ENCODE results near the gene YAE1. TPM values are rescaled to one million over a fixed set of nuclear protein-coding genes. Genes with fewer than 3 reads are reported as not detected.
"Not testable (repeated sequence)": the region's sequence is repeated elsewhere in the genome, so short reads cannot be mapped to it uniquely, and the experiment has no call there.

The YAE1 gene, protein sequence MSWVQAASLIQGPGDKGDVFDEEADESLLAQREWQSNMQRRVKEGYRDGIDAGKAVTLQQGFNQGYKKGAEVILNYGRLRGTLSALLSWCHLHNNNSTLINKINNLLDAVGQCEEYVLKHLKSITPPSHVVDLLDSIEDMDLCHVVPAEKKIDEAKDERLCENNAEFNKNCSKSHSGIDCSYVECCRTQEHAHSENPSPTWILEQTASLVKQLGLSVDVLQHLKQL
- total RNA-seq: 10.1 and 13.0 TPM in 2 replicates

DNA sequence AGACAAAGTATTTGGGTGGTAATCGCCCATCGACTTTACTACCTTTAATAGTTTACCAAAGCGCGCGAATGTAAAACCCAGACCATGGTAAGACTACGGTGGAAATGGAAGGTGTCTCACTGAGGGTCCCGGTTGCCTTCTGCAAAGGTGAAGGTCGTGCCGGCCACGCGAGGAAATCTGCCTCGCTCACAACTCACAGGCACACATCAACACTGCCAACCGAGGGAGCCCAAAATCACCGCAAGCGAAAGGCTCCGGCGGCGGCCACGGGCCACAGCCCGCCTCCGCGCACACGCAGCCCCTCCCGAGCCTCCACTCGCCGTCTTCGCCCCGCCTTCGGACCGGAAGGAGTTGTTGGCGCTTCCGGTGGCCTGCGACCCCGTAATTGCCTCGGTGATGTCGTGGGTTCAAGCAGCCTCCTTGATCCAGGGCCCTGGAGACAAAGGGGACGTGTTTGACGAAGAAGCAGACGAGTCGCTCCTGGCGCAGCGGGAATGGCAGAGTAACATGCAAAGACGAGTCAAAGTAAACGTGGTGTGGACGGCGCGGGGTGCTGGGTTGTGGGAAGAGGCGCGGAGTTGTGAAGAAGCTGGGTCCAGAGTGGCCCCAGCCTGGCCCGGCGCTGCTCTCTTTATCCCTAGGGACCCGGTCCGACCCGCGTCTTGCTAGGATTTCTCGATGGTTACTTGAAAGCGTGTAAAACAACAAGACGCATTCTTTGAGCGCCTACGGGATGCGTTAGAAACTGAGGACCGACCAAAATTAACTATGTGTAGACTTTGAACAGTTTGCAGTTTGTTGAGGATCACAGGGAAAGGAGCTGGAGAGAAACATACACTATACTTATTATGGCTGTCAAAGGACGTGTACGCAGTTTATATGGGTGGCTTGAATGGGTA, at the start of gene YAE1:
Gene YAE1, plus strand, starts transcription at position 382 of the 899 bp plus-strand sequence. Its CDS starts 15 bp downstream, at position 397.
- no peak for DNase-seq (ENCODE audit: extremely low read depth, low read depth, low spot score)

DNA sequence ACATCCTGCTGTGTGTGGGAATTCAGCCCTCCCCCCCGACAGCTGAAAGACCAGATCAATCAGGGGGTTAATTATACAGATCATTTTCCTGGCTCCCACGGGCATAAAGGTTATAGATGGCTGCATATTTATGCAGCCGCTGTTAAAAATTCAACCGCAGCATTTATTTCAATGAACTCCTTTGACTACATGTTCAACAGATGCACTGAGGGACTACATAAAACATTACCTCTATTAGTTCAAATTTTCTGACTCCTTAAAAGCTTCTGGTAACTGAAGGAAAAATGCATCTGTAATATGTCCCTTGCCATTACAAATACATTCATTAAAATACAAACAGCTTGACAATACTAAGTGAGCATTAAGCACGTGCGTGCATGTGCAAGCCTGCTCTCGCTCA, 49.7 kb upstream of the YAE1 start:
- no peak for DNase-seq (ENCODE audit: extremely low read depth, low read depth, low spot score)

DNA sequence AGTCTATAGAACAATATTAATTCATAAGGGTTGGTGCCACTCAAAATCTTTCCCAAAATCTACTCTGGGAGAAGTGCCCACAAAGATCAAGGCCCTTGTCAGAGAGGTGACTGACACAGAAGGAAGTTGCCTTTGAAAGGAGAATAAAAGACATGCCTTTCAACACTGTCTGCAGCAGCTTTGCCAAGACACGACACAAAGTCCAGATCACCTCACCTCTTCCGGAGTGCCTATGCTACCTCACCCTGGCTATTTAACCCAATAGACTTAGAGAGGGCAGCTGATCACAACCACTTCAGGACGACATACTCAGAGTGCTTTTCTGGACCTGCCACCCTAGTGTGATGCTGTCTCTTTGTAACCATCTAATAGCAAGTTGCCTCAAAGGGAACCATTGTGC, 49.0 kb upstream of the YAE1 start:
- DNase-seq (ENCODE audit: extremely low read depth, low read depth, low spot score): no peak

DNA sequence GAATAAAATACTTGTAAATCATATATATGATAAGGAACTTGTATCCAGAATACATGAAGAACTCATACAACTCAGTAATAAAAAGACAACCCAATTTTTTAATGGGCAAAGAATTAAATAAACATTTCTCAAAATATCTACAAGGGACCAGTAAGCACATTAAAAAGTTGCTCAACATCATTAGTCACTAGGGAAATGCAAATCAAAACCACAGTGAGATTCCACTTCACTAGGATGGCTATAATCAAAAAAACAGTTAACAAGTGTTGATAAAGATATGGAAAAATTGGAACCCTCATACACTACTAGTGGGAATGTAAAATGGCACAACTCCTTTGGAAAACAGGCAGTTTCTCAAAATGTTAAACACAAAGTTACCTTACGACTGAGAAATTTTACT, 40.3 kb upstream of the YAE1 start:
- DNase-seq (ENCODE audit: extremely low read depth, low read depth, low spot score): no peak

DNA sequence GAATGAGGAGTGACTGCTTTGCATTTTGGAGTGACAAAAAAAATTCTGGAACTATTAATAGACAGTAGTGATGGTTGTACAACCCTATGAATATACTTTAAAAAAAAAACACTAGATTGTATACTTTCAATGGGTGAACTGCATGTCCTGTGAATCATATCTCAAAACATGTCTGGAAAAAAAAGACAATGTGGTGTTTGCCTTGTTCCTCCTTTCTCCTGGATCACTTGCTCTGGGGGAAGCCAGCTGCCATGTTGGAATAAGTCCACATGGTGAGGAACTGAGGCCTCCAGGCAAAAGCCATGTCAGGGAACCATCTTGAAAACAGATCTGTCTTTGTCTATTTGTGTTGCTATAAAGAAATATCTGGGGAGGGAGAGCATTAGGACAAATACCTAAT, 39.5 kb upstream of the YAE1 start:
- DNase-seq (ENCODE audit: extremely low read depth, low read depth, low spot score): no peak

DNA sequence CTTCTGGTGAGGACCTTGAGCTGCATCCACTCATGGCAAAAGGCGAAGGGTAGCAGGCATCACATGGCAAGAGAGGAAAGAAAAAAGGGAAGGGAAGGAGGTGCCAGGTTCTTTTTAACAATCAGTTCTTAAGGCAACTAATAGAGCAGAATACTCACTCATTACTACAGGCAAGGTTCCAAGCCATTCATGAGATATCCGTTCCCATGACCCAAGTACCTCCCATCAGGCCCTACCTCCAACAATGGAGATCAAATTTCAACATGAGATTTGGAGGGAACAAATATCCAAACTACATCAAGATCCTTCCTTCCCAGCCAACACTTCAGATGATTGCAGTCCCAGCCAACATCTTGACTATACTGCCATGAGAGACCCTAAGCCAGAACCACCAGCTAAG, 38.9 kb upstream of the YAE1 start:
- no peak for DNase-seq (ENCODE audit: extremely low read depth, low read depth, low spot score)

DNA sequence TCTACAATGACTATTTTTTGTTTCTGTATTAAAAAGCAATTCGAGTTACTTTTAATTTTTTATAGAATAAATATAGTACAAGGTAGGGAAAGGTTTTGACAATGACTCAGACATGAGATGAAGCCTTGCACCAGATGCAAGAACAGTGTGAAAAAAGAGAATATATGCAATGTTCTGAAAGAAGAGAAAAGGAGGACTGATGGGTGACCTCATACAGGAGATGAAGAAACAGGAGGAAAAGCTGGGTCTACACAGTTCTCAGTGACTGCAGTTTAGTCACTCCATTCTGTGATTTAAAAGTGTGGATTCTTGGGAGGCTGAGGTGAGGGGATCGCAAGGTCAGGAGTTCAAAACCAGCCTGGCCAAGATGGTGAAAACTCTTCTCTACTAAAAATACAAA, 38.3 kb upstream of the YAE1 start:
- DNase-seq (ENCODE audit: extremely low read depth, low read depth, low spot score): no peak

DNA sequence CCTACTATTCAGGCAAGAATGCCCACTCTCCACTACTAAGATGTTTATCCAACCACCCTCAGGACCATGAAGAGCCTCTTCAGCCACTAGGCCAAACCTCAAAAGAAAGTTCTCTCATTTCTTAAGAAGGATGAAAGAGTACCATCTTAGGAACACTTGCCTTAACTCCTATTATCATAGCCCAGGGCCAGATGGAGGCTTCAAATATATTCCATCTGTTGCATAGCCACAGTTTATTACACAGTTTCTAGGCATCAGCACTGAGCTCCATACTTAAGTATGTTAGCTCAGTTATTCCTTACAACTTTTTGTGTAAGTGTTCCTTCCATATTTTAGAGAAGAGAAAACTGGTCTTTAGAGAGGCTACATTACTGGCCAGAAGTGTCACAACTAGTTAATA, 37.4 kb upstream of the YAE1 start:
- no peak for DNase-seq (ENCODE audit: extremely low read depth, low read depth, low spot score)

DNA sequence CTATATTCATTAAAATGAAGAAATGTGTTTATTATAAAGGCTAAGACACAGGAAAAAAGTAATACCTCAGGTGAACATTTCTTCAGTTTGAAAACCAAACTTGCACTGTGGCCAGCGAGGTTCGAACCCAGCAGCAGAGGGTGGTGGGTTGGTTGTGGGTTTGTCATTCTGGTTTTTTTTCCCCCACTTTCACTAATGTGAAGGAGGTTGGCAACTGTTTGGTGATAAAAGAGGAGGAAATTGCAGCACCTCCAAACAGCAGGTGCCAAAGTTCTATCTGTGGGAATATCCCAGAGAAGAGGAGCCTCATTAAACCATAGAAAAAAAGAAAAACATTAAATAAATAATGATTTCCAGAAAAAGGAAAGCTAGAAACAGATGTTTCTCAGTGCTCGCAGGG, 36.6 kb upstream of the YAE1 start:
- no peak for DNase-seq (ENCODE audit: extremely low read depth, low read depth, low spot score)

DNA sequence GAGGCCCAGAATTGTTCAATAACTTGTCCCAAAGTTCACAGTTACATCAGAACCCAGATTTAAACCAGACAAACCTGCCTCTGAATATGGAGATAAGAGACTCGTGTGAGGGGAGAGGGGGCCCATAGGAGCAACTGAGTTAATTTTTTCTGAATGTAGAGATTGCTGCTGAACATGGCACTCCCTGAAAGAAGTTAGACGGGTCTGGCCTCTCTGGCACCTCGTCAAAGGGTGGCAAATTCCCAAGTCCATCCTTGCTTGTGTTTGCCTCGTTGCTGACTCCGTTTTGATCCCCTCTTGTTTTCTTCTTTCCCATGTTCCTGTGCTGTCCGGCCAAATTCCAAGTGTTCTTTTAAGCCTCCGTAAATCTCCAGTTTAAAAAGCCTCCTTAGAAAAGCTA, 35.2 kb upstream of the YAE1 start:
- DNase-seq (ENCODE audit: extremely low read depth, low read depth, low spot score): no peak

DNA sequence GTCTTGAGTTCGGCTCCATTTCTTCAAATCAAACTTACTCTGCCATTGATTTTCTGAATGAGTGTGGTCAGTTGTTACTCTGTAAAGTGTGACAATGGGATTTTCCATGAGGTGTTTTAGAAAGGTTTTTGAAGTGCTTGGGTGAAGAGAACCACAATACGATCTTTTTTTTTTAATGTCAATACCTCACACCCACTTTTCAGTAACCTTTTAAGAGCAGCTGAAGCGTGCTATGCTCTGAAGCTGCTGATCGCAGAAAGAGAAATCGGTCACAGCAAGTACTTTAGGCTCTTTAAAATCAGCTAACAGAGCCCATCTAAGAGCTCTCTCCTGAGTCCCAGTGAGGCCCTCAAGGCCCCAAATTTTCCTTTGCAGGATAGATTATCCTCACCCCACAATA, 34.4 kb upstream of the YAE1 start:
- DNase-seq (ENCODE audit: extremely low read depth, low read depth, low spot score): no peak

DNA sequence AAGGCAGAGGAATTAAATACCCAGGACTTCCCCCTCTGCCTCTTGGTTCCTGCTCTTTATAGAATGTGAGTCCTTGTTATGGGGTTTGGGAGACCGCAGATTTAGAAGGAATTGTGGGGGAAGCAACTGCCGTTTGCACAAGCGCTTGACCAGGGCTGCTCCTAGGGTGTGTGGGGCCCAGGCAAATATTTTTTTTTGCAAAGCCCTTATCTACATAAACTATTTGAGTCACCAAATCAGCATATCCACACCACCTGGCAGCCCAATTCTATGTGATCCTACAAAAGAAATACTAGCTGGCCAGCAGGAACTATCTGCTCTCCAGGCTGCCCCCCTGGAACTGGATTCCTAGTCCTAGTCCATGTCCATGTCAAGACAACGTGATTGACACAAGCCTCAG, 33.4 kb upstream of the YAE1 start:
- no peak for DNase-seq (ENCODE audit: extremely low read depth, low read depth, low spot score)

DNA sequence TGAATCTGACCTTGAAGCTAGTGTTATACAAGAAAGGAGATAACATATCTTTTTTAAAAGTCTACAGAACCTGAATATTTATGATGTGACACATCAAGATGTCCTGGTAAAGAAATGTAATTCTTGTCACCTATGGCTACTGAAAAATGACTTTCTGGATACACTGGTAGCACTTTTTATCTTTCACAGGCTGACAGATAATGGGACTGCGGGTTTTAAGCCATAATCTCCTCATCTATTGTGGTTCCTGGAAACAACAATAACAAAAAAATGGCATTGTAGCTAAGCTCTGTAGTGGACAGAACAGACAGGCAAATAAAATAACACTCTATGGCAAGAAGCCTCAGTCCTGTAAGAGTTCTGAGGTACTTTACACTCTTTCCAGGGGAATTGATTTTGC, 31.6 kb upstream of the YAE1 start:
- no peak for DNase-seq (ENCODE audit: extremely low read depth, low read depth, low spot score)

DNA sequence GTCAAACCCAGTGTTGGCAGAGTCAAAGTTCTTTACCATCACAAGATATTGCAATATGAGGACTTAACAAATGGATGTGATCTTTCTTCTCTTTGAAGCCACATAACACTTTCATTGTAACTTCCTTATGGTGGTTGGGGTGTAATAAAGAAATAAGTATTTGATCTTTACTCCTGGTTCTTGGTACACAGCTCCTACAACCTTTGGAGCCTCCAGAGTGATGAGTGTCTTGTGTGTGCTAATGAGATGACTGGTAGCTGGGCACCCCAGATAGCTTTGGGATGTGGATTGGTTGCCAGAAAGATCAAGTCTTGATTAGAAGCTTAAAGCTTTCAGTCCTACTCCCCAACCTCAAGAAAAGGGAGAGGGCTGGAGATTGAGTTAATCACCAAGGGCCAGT, 31.1 kb upstream of the YAE1 start:
- DNase-seq (ENCODE audit: extremely low read depth, low read depth, low spot score): no peak

DNA sequence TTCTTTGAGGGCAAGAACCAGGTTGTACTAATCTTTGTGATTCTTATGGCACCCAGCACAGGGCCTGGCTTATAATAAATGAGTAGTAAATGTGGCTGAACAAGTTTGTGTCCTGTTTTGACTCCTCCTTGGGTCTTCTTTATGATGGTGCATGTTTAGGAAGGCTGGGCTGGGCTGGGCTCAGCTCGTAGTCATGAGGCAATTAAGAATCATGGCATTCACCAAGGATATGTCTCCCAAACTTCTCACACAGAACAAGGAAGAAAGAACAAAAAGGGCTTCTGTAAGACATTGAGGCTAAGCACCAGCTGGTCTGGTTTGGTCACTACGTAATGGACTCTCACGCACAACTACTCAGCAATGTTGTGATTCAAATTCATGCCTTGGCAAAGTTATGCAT, 30.5 kb upstream of the YAE1 start:
- DNase-seq (ENCODE audit: extremely low read depth, low read depth, low spot score): no peak

DNA sequence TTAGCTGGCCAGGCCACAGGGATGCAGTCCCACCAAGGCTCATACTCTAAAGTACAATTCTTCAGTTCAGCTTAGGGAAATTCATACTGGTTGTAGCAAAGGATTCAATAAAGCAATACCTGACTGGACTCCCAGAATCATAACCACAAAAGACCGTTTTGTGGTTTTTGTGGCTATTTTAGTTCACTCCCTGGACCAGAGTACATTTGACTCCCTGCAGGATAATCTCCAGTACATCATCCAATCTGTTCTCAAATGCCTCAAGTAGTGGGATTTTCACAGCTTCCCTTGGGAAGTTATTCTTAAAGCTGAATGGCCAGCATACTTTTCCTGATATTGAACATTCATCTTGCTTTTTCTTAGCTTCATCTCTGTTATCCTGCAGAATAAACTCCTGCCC, 29.3 kb upstream of the YAE1 start:
- no peak for DNase-seq (ENCODE audit: extremely low read depth, low read depth, low spot score)

DNA sequence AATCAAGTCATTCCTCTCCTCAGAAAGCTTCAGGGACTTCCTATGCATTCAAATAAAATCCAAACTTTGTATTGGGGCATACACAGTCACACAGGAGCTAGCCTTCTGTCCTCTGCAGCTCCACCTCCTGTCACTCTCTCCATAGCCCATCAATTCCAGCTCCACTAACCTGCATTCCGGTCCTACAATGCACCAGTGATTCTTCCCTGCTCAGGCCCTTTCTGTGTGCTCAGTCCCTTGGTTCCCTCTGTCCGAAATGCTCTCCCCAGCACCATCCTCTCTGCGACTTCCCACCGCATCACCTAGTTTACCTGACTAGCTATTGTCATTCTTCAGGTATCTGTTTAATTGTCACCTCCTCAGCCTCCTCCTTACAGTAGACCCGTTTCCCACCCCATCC, 26.4 kb upstream of the YAE1 start:
- no peak for DNase-seq (ENCODE audit: extremely low read depth, low read depth, low spot score)

DNA sequence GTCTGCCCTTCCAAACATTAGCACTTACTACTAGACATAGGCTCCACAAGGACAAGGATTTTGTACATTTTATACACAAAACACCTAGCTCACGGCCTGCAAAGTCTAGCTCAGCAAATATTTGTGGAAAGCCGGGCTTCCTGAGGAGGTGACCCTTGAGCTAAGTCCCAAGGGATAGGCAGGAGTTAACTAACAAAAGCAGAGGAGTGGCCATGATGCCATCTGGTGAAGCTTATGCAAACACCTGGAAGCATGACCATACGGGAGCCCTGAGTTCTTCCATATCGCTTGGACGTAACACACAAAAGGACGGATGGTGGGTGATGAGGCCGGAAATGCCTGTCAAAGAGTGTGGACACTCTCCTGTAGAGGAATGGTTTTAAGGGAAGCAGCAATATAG, 25.9 kb upstream of the YAE1 start:
- DNase-seq (ENCODE audit: extremely low read depth, low read depth, low spot score): no peak

DNA sequence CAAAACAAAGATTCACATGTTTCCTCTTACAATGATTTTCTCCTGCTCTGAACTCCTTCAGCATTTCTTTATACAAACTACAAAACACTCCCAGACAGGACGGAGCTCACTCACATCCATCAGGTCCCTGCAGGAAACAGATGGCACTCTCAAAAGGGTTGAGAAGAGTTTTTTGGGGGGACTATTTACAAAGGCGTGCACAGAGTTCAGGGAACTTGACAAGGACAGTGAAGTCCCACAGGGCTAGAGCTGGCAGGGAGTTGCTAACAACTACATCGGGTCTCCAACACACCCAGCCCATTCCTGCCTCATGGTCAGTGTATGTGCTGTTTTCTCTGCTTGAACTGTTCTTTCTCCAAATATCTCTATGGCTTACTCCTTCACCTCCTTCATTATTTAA, 24.7 kb upstream of the YAE1 start:
- no peak for DNase-seq (ENCODE audit: extremely low read depth, low read depth, low spot score)

DNA sequence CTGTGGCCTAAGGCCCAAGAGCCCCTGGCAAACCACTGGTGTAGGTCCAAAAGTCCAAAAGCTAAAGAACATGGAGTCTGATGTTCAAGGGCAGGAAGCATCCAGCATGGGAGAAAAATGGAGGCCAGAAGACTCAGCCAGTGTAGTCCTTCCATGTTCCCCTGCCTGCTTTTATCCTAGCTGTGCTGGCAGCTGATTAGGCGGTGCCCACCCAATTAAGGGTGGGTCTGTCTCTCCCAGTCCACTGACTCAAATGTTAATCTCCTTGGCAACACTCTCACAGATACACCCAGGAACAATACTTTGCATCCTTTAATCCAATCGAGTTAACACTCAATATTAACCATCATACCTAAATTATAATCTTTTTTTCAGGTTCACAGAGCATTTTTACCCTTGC, 21.4 kb upstream of the YAE1 start:
- not testable (repeated sequence) for DNase-seq (ENCODE audit: extremely low read depth, low read depth, low spot score)

DNA sequence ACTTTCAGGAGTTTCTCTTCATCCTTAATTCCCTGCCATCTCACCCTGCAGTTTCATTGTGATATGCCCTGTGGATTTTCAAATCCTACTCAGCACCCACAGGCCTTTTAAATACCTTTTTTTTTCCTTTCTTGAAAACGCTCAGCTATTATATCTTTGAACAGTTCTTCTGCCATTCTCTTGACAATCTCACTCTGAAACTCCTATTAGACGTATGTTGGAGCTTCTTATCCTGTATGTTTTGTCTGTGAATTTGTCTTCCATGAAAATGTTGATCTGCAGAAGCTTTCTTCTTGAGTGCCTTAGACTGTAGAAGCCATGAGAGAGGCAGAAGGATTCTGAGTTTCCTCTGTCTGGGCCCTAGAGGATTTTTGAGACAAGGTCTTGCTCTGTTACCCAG, 18.9 kb upstream of the YAE1 start:
- no peak for DNase-seq (ENCODE audit: extremely low read depth, low read depth, low spot score)

DNA sequence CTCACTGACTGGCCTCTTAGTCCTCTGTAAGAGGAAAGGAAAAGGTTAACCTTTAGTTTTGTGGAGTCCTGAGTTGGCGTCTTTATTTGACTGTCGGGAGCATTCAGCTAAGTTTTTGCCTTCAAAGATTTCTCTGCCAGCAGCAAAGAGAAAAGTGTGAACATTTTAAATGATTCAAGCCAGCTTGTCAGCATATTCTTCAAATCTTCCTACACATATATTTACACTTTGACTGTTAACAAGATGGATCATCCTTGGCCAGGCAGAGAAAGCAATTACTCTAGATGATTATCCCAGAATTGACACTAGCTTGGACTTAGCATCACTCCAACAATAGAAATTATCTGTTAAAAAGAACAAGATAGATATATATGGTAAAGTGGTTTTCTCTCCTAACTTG, 15.8 kb upstream of the YAE1 start:
- no peak for DNase-seq (ENCODE audit: extremely low read depth, low read depth, low spot score)

Measured in glomerular endothelial cell (primary cell).